Activated CD8-positive, alpha-beta memory T cell treated with anti-CD3 and anti-CD28 coated beads, Interleukin-2, amount 50 U/mL, for 1 hour (primary cell): ENCODE measurements around the gene DUT.

Source experiments
- DNase-seq: peaks from one replicate; pipeline ENCODE4 v3.0.0-alpha.2; 2020; ENCODE audit errors: extremely low read depth

DUT gene

DNA sequence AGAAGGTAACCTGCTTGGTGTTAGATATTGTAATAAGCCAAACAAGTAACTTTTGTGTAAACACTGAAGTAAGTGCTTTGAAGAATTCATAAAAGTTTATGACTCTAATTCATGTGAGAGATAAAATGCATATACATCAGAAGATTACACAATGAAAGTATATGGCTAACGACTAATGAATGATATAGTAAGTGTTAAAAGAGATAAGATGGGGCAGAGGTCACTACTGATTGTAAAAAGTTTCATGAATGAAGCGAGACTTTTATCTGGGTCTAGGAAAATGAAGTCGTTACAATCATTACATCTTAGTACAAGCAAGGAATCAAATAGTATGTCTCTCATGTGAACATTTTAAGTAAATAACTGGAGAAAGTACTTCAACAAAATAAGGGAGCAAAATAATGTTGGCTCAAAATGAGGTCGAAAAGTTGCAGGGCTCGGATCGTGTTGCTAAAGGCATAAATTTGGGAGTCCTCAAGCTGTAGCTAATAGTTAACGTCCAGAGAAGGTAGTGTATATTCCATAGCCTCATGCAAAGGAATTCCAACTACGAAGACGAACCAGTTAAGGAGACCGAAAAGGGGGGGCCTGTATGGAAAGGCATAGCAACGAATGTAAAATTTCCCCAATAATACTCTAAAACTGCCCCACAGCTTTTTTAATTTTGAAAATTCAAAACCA, 984 bp upstream of the DUT start:
- DNase-seq = no peak

- DNase-seq = no peak
Measured at GRCh38 chr15:48331796-48332641, 790 bp downstream of the DUT start.

DNA sequence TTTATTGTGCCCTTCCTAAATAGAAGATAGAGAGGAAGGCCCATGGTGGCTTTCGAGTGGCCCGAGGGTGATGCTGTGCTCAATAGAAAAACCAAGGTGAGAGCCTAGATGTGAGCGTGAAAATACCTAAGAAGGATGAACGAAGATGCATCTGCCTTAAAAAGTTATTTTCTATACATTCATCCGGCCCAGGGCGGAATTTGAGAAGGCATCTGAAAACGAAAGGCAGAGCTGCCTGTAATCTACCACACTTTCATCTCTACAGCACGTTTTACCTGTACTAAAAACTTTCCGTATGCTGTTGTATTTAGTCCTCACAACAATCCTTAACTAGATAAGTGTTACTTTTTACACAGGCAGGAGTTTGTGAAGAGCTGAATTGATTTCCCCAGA, 1.4 kb downstream of the DUT start:
- no peak for DNase-seq

DNA sequence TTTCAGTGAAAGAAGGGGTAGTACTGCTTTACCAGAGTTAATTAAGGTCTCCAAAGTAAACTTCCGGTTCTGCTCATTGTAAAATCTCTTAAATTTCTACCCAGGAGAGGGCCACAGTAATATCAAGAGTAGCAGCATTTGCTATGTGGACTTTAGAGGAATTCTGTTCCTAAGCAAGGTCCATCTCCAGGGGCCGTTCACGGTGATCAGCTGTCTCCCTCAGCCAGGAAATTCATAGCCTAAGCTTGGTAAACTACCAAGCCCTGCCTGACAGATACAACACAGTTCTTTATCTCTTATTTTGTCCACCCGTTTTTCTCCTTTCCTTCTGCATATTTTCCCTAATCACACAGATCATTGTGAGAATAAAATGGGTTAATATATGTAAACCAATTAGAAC, 2.3 kb downstream of the DUT start:
- DNase-seq = no peak

GRCh38 chr15:48334260-48334659, 3.0 kb downstream of the DUT start:
- DNase-seq = no peak

DNA sequence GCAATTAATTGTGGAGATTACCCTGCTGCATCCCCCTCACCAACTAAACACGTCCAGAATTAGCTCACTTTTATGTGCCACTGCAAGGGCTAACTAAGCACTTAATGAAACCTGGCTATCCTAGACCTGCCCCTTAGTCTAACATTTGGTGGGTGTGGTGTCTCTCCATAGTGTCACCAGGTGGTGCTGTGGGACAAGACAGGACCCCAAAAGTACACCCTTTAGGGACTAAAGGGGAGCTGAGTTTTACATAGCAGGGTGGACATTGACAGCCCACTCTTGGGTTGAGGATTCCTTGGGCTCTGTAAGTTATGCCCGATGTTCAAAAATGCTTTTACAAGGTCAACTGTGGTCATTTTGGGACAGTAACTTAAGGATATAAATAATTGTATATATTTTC, 5.7 kb downstream of the DUT start:
- DNase-seq = no peak

DNA sequence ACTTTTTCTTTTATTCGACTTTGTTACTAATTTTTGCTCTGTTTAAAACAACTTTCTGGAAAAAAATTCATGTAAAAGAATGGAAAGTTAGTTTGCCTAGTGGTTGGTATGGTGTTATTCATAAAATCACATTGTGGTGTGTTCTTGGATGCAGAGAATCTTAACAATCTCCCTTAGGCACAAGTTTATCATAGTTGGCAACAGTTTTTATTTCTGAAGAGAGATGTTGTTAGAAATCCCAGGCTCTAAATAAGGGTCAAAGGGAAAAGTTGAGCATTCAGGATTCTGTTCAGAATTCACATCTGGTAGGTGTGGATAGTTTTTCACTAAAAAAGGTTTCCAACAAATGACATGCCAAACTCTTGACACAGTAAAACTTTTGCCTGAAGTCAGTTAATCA, 6.4 kb downstream of the DUT start:
- DNase-seq = no peak

- no peak for DNase-seq
Measured at GRCh38 chr15:48340111-48340510, 8.9 kb downstream of the DUT start.

GRCh38 chr15:48343865-48344264, 12.6 kb downstream of the DUT start:
- no peak for DNase-seq

GRCh38 chr15:48345516-48345915, 14.3 kb downstream of the DUT start:
- DNase-seq = no peak

GRCh38 chr15:48352474-48353072, 21.3 kb downstream of the DUT start:
- no peak for DNase-seq

GRCh38 chr15:48354694-48355303, 23.6 kb downstream of the DUT start:
- DNase-seq = no peak

DNA sequence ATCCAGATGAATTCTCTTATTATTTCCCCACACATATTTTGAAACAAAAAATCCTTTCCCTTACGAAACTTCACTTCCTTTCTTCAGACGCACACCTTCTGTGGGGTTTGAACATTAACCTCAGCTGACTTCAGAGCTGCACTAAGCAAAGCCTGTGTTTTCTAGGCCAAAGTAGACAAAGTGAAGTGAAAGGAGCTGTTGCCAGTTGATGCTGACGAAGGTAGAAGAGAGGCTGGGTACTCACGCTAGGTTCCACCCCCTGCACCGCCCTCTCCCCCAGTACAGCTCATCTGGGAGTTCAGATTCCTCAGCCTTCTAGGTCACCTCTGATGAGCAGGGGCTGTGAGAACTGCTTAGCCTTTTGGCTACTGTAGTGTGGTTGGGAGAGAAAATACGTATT, 24.1 kb downstream of the DUT start:
- DNase-seq = no peak

DNA sequence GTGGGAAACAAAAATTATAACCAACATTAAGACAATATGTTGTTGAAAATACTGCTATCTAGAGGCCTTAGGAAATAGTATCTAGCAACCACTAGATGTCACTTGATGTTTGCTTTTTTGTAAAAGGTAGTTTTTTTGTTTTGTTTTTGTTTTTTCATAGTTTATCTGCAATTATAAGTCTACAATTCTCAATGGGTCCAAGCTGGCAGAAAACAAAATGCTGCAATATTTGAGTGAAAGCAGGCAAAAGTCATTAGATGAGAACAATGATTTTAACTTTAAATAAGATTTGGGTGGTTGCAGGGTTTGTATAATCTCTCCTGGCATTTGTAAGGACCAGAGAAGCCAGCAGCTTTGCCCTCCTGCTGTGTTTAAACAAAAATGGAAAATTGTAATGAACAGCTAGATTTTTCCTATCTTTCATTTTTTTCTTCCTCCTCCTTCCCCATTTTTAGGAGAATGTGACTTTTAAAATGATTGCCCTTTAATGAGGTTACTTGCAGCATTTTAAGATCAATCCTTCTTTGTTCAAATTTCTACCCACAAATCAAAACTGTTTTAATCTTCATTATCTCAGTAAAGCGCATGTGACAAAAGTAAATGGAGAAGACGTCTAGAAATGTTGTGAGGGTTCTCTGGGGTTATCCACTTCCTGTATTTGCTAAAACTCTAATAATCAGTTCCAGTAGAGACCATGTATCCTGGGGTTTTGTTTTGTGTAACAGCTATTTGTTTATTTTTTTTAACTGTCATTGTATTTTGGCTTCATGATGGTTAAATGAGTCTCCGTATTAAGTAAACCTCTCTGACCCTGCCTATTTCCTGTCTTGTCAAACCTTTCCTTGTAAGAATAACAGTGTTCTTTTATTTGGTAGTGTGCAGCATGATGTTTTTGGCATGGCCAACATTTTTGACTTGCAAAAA, 27.3 kb downstream of the DUT start:
- DNase-seq = no peak

GRCh38 chr15:48360841-48361240, 29.6 kb downstream of the DUT start:
- DNase-seq = no peak

- no peak for DNase-seq
Measured at GRCh38 chr15:48361685-48362084, 30.5 kb downstream of the DUT start.

DNA sequence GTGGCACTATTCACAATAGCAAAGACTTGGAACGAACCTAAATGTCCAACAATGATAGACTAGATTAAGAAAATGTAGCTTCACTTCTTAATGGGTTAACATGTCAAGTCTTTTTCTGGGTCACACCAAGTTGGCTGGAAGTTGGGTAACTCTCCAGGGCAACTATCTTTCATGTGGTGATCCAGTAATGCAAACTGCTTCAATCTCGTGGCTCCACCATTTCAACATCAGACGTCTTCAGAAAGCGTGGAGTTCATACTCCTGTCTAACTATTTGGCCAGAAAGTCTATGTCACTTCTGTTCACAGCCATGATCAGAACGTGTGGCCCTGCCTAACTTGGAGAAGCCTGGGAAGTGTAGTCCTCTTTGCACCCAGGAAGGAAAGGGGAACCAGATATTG, 32.2 kb downstream of the DUT start:
- DNase-seq = no peak

DNA sequence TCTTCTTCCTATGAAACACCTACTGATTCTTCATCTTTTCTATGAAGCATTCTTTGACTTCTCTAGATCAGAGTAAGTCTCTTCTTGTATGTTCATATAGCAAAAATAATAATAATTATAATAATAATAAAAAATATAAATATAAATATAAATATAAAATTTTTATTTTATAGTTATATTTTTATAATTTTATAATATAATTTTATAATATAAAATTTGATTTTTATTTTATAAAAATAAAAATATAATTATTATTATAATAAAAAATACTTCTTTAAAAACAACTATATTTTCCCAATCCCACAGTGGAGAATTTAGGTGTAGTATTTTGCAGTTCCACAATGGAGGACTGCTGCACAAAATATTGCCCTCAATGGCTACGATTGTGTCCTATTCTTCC, 34.3 kb downstream of the DUT start:
- DNase-seq = no peak

DNA sequence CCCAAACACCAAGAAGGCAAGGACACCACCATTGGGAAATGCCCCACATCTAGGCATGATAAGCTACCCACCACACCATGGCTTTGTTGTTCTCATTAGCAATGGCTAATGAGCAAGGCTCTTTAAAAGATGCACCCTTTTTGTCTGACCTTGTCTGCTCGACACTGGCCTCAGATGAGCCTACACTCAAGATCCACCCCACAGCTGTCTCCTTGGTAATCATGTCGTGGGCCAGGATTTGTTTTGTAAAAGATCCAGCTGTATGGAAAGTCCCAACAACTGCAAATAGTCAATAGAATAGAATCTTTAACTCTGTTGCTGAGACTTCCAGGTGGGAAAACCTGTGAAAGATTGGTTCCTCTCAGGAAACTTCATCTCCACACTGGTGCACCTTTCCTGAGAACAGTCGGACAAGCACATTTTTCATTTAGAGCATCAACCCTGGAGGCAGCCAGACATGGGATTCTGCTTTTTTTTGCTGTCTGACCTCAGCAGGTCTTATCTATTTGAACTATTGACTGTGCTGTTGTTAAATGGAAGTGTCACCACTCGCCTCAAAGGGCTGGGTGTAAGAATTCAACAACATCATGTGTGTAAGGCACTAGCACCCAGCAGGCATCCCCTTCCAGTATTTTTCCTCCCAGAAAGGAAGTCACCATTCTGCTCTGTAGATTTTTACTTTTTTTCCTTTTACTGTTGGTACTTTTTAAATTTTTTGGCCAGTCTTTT, 35.5 kb downstream of the DUT start:
- no peak for DNase-seq

GRCh38 chr15:48367483-48367882, 36.3 kb downstream of the DUT start:
- no peak for DNase-seq

GRCh38 chr15:48370460-48370859, 39.2 kb downstream of the DUT start:
- DNase-seq = no peak
